Kidney capillary endothelial cell (primary cell): Measurements from ENCODE around the gene LDB2.

Experiments used
- DNase-seq: peaks from one replicate; pipeline ENCODE4 v3.0.0-alpha.2; 2018; ENCODE audit warnings: low spot score

LDB2 gene

GRCh38 chr4:16884673-16885460 is 13.6 kb downstream of the LDB2 start:
- DNase-seq = no peak

- no peak for DNase-seq
Observed at GRCh38 chr4:16883806-16884205, 14.6 kb downstream of the LDB2 start.

GRCh38 chr4:16881151-16881884 is 17.1 kb downstream of the LDB2 start:
- DNase-seq = no peak

- DNase-seq = peak; percentile 75
Observed at GRCh38 chr4:16875487-16875886, 23.0 kb downstream of the LDB2 start.

- DNase-seq = no peak
Observed at GRCh38 chr4:16869594-16870245, 28.7 kb downstream of the LDB2 start.

- no peak for DNase-seq
Observed at GRCh38 chr4:16868674-16869073, 29.8 kb downstream of the LDB2 start.

GRCh38 chr4:16867827-16868226 is 30.6 kb downstream of the LDB2 start:
- no peak for DNase-seq

GRCh38 chr4:16866974-16867373 is 31.5 kb downstream of the LDB2 start:
- no peak for DNase-seq

- no peak for DNase-seq
Observed at GRCh38 chr4:16865897-16866283, 32.6 kb downstream of the LDB2 start.

GRCh38 chr4:16865209-16865896 is 33.1 kb downstream of the LDB2 start:
- no peak for DNase-seq

GRCh38 chr4:16864199-16864598 is 34.2 kb downstream of the LDB2 start:
- DNase-seq = no peak

- peak; percentile 77 for DNase-seq
Observed at GRCh38 chr4:16862697-16863096, 35.7 kb downstream of the LDB2 start.

- peak; percentile 94 for DNase-seq
Observed at GRCh38 chr4:16860516-16860915, 37.9 kb downstream of the LDB2 start.

GRCh38 chr4:16859031-16859430 is 39.4 kb downstream of the LDB2 start:
- no peak for DNase-seq

GRCh38 chr4:16858275-16858752 is 40.1 kb downstream of the LDB2 start:
- DNase-seq = peak; percentile 90

GRCh38 chr4:16857425-16857824 is 41.0 kb downstream of the LDB2 start:
- DNase-seq = no peak

- DNase-seq = no peak
Observed at GRCh38 chr4:16853640-16854039, 44.8 kb downstream of the LDB2 start.

GRCh38 chr4:16852644-16853043 is 45.8 kb downstream of the LDB2 start:
- DNase-seq = no peak

GRCh38 chr4:16852228-16852627 is 46.2 kb downstream of the LDB2 start:
- no peak for DNase-seq

- no peak for DNase-seq
Observed at GRCh38 chr4:16846540-16847117, 51.8 kb downstream of the LDB2 start.

GRCh38 chr4:16844816-16845586 is 53.4 kb downstream of the LDB2 start:
- DNase-seq = no peak
